ENCODE results near the gene DTHD1.

GRCh38 chr4:36303426-36304137 is 22.2 kb downstream of the DTHD1 start:
- TF ChIP-seq POLR2A (IDR thresholded peaks at IDR 0.05) = no peak
- TF ChIP-seq POLR2AphosphoS5 (IDR thresholded peaks at IDR 0.05) = no peak
